ENCODE measurements around the gene IGF2R.

- TF ChIP-seq EZH2 (IDR thresholded peaks at IDR 0.05; ENCODE audit: borderline replicate concordance): no peak
- TF ChIP-seq, protein P1, sequence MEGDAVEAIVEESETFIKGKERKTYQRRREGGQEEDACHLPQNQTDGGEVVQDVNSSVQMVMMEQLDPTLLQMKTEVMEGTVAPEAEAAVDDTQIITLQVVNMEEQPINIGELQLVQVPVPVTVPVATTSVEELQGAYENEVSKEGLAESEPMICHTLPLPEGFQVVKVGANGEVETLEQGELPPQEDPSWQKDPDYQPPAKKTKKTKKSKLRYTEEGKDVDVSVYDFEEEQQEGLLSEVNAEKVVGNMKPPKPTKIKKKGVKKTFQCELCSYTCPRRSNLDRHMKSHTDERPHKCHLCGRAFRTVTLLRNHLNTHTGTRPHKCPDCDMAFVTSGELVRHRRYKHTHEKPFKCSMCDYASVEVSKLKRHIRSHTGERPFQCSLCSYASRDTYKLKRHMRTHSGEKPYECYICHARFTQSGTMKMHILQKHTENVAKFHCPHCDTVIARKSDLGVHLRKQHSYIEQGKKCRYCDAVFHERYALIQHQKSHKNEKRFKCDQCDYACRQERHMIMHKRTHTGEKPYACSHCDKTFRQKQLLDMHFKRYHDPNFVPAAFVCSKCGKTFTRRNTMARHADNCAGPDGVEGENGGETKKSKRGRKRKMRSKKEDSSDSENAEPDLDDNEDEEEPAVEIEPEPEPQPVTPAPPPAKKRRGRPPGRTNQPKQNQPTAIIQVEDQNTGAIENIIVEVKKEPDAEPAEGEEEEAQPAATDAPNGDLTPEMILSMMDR (IDR thresholded peaks at IDR 0.05; ENCODE audit: poor library complexity): no peak
These were observed 49.1 kb upstream of the IGF2R start for GRCh38 chr6:159919800-159920199.
